ENCODE results near the gene PTH2.

The PTH2 gene

GRCh38 chr19:49409441-49410029 lies 13.7 kb downstream of the PTH2 start:
- DNase-seq = no peak

- no peak for DNase-seq
Measured at GRCh38 chr19:49408816-49409440, 14.3 kb downstream of the PTH2 start.

GRCh38 chr19:49407482-49408015 lies 15.7 kb downstream of the PTH2 start:
- DNase-seq = no peak

- no peak for DNase-seq
Measured at GRCh38 chr19:49407079-49407478, 16.2 kb downstream of the PTH2 start.

GRCh38 chr19:49403404-49404187 lies 19.6 kb downstream of the PTH2 start:
- no peak for DNase-seq

GRCh38 chr19:49400029-49400428 lies 23.2 kb downstream of the PTH2 start:
- no peak for DNase-seq

- no peak for DNase-seq
Measured at GRCh38 chr19:49398931-49399330, 24.3 kb downstream of the PTH2 start.

GRCh38 chr19:49398001-49398615 lies 25.1 kb downstream of the PTH2 start:
- no peak for DNase-seq

- DNase-seq = no peak
Measured at GRCh38 chr19:49396738-49397505, 26.3 kb downstream of the PTH2 start.

- DNase-seq = no peak
Measured at GRCh38 chr19:49395581-49396407, 27.4 kb downstream of the PTH2 start.

- DNase-seq = no peak
Measured at GRCh38 chr19:49393881-49394280, 29.4 kb downstream of the PTH2 start.

GRCh38 chr19:49391581-49392399 lies 31.5 kb downstream of the PTH2 start:
- DNase-seq = peak; percentile 35

- DNase-seq = no peak
Measured at GRCh38 chr19:49390929-49391359, 32.3 kb downstream of the PTH2 start.

GRCh38 chr19:49390131-49390928 lies 32.9 kb downstream of the PTH2 start:
- DNase-seq = no peak

GRCh38 chr19:49389406-49389805 lies 33.8 kb downstream of the PTH2 start:
- no peak for DNase-seq

GRCh38 chr19:49387936-49388372 lies 35.3 kb downstream of the PTH2 start, which contains the start of gene KASH5:
TSS of gene KASH5 (plus strand) at chr19:49388249. CDS start at chr19:49390884, 2,635 bp downstream.
- DNase-seq = no peak

- DNase-seq = no peak
Measured at GRCh38 chr19:49383599-49383998, 39.6 kb downstream of the PTH2 start.

GRCh38 chr19:49382639-49383038 lies 40.6 kb downstream of the PTH2 start:
- no peak for DNase-seq

GRCh38 chr19:49380391-49380790 lies 42.9 kb downstream of the PTH2 start:
- no peak for DNase-seq

- no peak for DNase-seq
Measured at GRCh38 chr19:49378512-49378911, 44.7 kb downstream of the PTH2 start.
